Kidney (tissue), 14 donors: ENCODE data around the gene PTK6. TPM values are rescaled to one million over a fixed set of nuclear protein-coding genes. Genes with fewer than 3 reads are reported as not detected.

Experiments
- DNase-seq, 5 donors: peaks; one replicate each; pipeline ENCODE4 v3.0.0-alpha.2; 2013 to 2020
- FAIRE-seq: peaks from 2 replicates; lab custom pipeline; 2012; peaks lifted over from hg19 to GRCh38; lab: Jason Lieb, UNC
- H3K27ac ChIP-seq, 2 donors: one replicate each; pipeline ENCODE4 v1.7.0; 2013; ENCODE audit warnings: low read depth in 2 of 2, low read length in 2 of 2, inconsistent platforms in 1 of 2
- H3K27me3 ChIP-seq: one replicate; pipeline ENCODE4 v1.7.1; 2013; ENCODE audit warnings: low read length, inconsistent platforms; ENCODE audit not compliant: control insufficient read depth, insufficient read depth
- H3K36me3 ChIP-seq, 3 donors: one replicate each; pipeline versions ENCODE4 v1.7.0 to v1.7.1; 2013; ENCODE audit warnings: low read length in 3 of 3, control low read depth in 1 of 3, inconsistent platforms in 1 of 3; ENCODE audit not compliant: insufficient read depth in 3 of 3, control insufficient read depth in 2 of 3
- H3K4me1 ChIP-seq, 3 donors: one replicate each; pipeline versions ENCODE4 v1.7.0 to v1.7.1; 2013; ENCODE audit warnings: low read length in 3 of 3, inconsistent platforms in 1 of 3, low read depth in 1 of 3; ENCODE audit not compliant: control insufficient read depth in 2 of 3, insufficient read depth in 2 of 3
- H3K4me3 ChIP-seq, 3 donors: one replicate each; pipeline versions ENCODE4 v1.7.0 to v1.8.1; 2013; ENCODE audit warnings: low read length in 3 of 3, control low read depth in 1 of 3, inconsistent platforms in 1 of 3
- H3K9ac ChIP-seq, 3 donors: one replicate each; pipeline versions ENCODE4 v1.7.0 to v1.7.1; 2013; ENCODE audit warnings: low read length in 3 of 3, control low read depth in 1 of 3, inconsistent platforms in 1 of 3
- H3K9me3 ChIP-seq, 3 donors: one replicate each; pipeline versions ENCODE4 v1.7.0 to v1.7.1; 2013; ENCODE audit warnings: low read length in 3 of 3, control low read depth in 1 of 3, inconsistent platforms in 1 of 3; ENCODE audit not compliant: control insufficient read depth in 2 of 3, insufficient read depth in 1 of 3
- CTCF ChIP-seq: IDR thresholded peaks from 3 replicates; pipeline ENCODE4 v1.5.1; 2012; ENCODE audit warnings: mild to moderate bottlenecking, moderate library complexity, borderline replicate concordance; ENCODE audit not compliant: insufficient read depth; ENCODE audit errors: extremely low read depth
- intact Hi-C: fragments of 100-400 bp; cut with DNase I; formaldehyde crosslinking; loops from one replicate; pipeline ENCODE4 v1.11.1; 2022
- polyA plus RNA-seq: library from polyadenylated mRNA; stranded (reverse); fragments of 350-450 nt; fragmentation: Illumina TruSeq; extraction: RNeasy Lipid Tissue Mini Kit (QIAGEN cat#74804); gene quantifications from one replicate; pipeline ENCODE4 v1.2.3, GENCODE V29; 2014; ENCODE audit warnings: low read depth, low replicate concordance; ENCODE audit not compliant: insufficient read depth
- total RNA-seq: library from RNA; stranded (reverse); fragmentation: NEBNext Ultra II Directional; extraction: Animal tissue kit (Norgen Biotek cat#: 25700); gene quantifications from one replicate; pipeline ENCODE4 v1.2.1, GENCODE V29; 2021
- donor health status: control.
- donor health status: control.
- donor health status: control.
- donor health status: control.
- donor health status: control.
- donor health status: DM: yes; HTN: yes; CAD: no.
- donor health status: Normal renal cell carcinoma (clear cell type).

PTK6 gene
- total and polyA plus RNA-seq, 2 donors from 2014 or later, result 0.26 to 1.1 TPM

GRCh38 chr20:63513207-63513606 is 24.0 kb downstream of the PTK6 start:
- DNase-seq, result no peak
- intact Hi-C loops, result no loop called here
- no peak for FAIRE-seq
- Histone ChIP-seq H3K27ac (no peak overlapping the region), H3K4me1 (no peaks in the 10 kb centered on the region), H3K36me3 (no peaks in the 10 kb centered on the region), H3K9ac (no peak overlapping the region), H3K4me3 (no peak overlapping the region), H3K27me3 (no peaks in the 10 kb centered on the region), H3K9me3 (no peaks in the 10 kb centered on the region)
- TF ChIP-seq CTCF, result no peak

- TF ChIP-seq CTCF, result no peak
- no peak overlapping the region for H3K27ac ChIP-seq
- no peaks in the 10 kb centered on the region for H3K27me3 ChIP-seq
- no peak overlapping the region for H3K4me3 ChIP-seq
- DNase-seq, result peak in 1 of 5 donors; percentile 13
- H3K36me3 ChIP-seq, result no peaks in the 10 kb centered on the region
- no peak for FAIRE-seq
- H3K4me1 ChIP-seq, result no peaks in the 10 kb centered on the region
- peaks cover 0 to 14% (median 0%) of the 10 kb centered on the region in 3 donors for H3K9me3 ChIP-seq
- H3K9ac ChIP-seq, result no peak overlapping the region
- intact Hi-C loops, result no loop called here
Observed at GRCh38 chr20:63509088-63509564, 28.1 kb downstream of the PTK6 start.

- no peaks in the 10 kb centered on the region for H3K36me3 ChIP-seq
- no peak for TF ChIP-seq CTCF
- no peak for FAIRE-seq
Observed at GRCh38 chr20:63508072-63508768, 29.0 kb downstream of the PTK6 start.

More at GRCh38 chr20:63508072-63508768, 29.0 kb downstream of the PTK6 start:
- no peaks in the 10 kb centered on the region for H3K27me3 ChIP-seq
- H3K9ac ChIP-seq, result no peak overlapping the region
- peak in 1 of 5 donors; percentile 45 for DNase-seq
- H3K9me3 ChIP-seq, result peaks cover 0 to 14% (median 0%) of the 10 kb centered on the region in 3 donors
- H3K4me1 ChIP-seq, result no peaks in the 10 kb centered on the region
- no peak overlapping the region for H3K27ac ChIP-seq
- no peak overlapping the region for H3K4me3 ChIP-seq
- intact Hi-C loops, result no loop called here
